GM23338 (cell line): ENCODE data around the gene ZXDC. TPM values are rescaled to one million over a fixed set of nuclear protein-coding genes. Genes with fewer than 3 reads are reported as not detected.

Source experiments
- ATAC-seq: fragments of 200-7000 bp; cut with Tn5 transposase; 3 replicates; pipeline ENCODE4 v1.9.1; 2020
- DNase-seq: peaks from one replicate; pipeline ENCODE4 v3.0.0-alpha.2; 2015; ENCODE audit warnings: low spot score
- H2AFZ ChIP-seq: fragments of 200-600 bp; sonication (generic); 2 replicates; pipeline ENCODE4 v1.8.0; 2016; ENCODE audit warnings: antibody characterized with exemption, mild to moderate bottlenecking, moderate library complexity
- H3F3A ChIP-seq: fragments of 200-600 bp; sonication (generic); replicated peaks from 2 replicates; pipeline ENCODE4 v1.8.0; 2017; ENCODE audit warnings: antibody characterized with exemption, mixed run types, low read depth
- H3K27ac ChIP-seq: fragments of 200-600 bp; sonication (generic); 2 replicates; pipeline ENCODE4 v1.6.1; 2016; ENCODE audit warnings: low read depth
- H3K27me3 ChIP-seq: fragments of 200-600 bp; sonication (generic); 2 replicates; pipeline ENCODE4 v1.8.0; 2016; ENCODE audit warnings: mild to moderate bottlenecking, mixed run types, moderate library complexity; ENCODE audit not compliant: insufficient read depth
- H3K36me3 ChIP-seq: fragments of 200-600 bp; sonication (generic); 2 replicates; pipeline ENCODE4 v1.8.0; 2016; ENCODE audit warnings: mild to moderate bottlenecking; ENCODE audit not compliant: insufficient read depth
- H3K4me1 ChIP-seq: fragments of 200-600 bp; sonication (generic); 2 replicates; pipeline ENCODE4 v1.8.0; 2016; ENCODE audit warnings: mild to moderate bottlenecking, moderate library complexity; ENCODE audit not compliant: insufficient read depth
- H3K4me2 ChIP-seq: fragments of 200-600 bp; sonication (generic); 2 replicates; pipeline ENCODE4 v1.7.1; 2017; ENCODE audit warnings: mixed run types
- H3K4me3 ChIP-seq: fragments of 200-600 bp; sonication (generic); 2 replicates; pipeline ENCODE4 v1.6.1; 2016; ENCODE audit warnings: mixed run types
- H3K79me2 ChIP-seq: fragments of 200-600 bp; sonication (generic); replicated peaks from 2 replicates; pipeline ENCODE4 v1.8.0; 2017; ENCODE audit warnings: mild to moderate bottlenecking; ENCODE audit not compliant: insufficient read depth
- H3K9me2 ChIP-seq: fragments of 200-600 bp; sonication (generic); 2 replicates; pipeline ENCODE4 v1.8.0; 2017; ENCODE audit not compliant: insufficient read depth
- H4K20me1 ChIP-seq: fragments of 200-600 bp; sonication (generic); replicated peaks from 2 replicates; pipeline ENCODE4 v1.8.0; 2017; ENCODE audit warnings: mild to moderate bottlenecking; ENCODE audit not compliant: insufficient read depth
- H3K27ac Mint-ChIP-seq: 2 replicates; pipeline ENCODE4 v1.8.0; 2020; ENCODE audit warnings: inconsistent platforms, mild to moderate bottlenecking, moderate library complexity, mixed read lengths
- H3K27me3 Mint-ChIP-seq: 3 replicates; pipeline ENCODE4 v1.8.0; 2022; ENCODE audit warnings: low read depth, mild to moderate bottlenecking, moderate library complexity, mixed read lengths, inconsistent platforms; ENCODE audit not compliant: insufficient read depth, poor library complexity
- H3K36me3 Mint-ChIP-seq: 3 replicates; pipeline ENCODE4 v1.8.0; 2021; ENCODE audit warnings: low read depth, mild to moderate bottlenecking, inconsistent platforms, moderate library complexity, mixed read lengths
- H3K4me1 Mint-ChIP-seq: 3 replicates; pipeline ENCODE4 v1.8.0; 2020; ENCODE audit warnings: mild to moderate bottlenecking, inconsistent platforms, mixed read lengths
- H3K4me3 Mint-ChIP-seq: 3 replicates; pipeline ENCODE4 v1.8.0; 2021; ENCODE audit warnings: moderate library complexity, mild to moderate bottlenecking, inconsistent platforms, mixed read lengths
- H3K9me3 Mint-ChIP-seq: 3 replicates; pipeline ENCODE4 v1.8.0; 2020; ENCODE audit warnings: moderate library complexity, mild to moderate bottlenecking, inconsistent platforms, mixed read lengths
- CREB1 ChIP-seq: fragments of 250-450 bp; sonication (Bioruptor Pico); IDR thresholded peaks from 2 replicates; pipeline ENCODE4 v1.5.0; 2020; ENCODE audit warnings: low read depth, mild to moderate bottlenecking, moderate library complexity
- EZH2 ChIP-seq: fragments of 200-600 bp; sonication (generic); IDR thresholded peaks from one replicate; pipeline ENCODE4 v1.8.0; 2017; ENCODE audit warnings: antibody characterized with exemption, mild to moderate bottlenecking, low read depth; ENCODE audit not compliant: unreplicated experiment
- ZNF114 ChIP-seq: fragments of 250-450 bp; sonication (Bioruptor Pico); IDR thresholded peaks from 2 replicates; pipeline ENCODE4 v1.5.0; 2020; ENCODE audit warnings: mild to moderate bottlenecking, moderate library complexity
- polyA plus RNA-seq: library from polyadenylated mRNA; unstranded; fragments of >200 nt; fragmentation: Nextera tagmentation; extraction: Ambion mirVana; gene quantifications from 2 replicates; pipeline ENCODE4 v1.2.1, GENCODE V29; 2016
- total RNA-seq: library from RNA; depleted of rRNA; stranded (reverse); fragments of >200 nt; shearing (Covaris generic); gene quantifications from 2 replicates; pipeline ENCODE4 v1.2.3, GENCODE V29; 2014
- TF ChIP-seq, protein P1 (sequence below): fragments of 250-450 bp; sonication (Bioruptor Pico); IDR thresholded peaks from 2 replicates; pipeline ENCODE4 v1.5.0; 2020; ENCODE audit warnings: mild to moderate bottlenecking, moderate library complexity

ZXDC gene
- total and polyA plus RNA-seq, 2 experiments from 2014 or later, result 5.7 to 45.1 TPM

GRCh38 chr3:126423191-126424038 lies 52.3 kb downstream of the ZXDC start:
- no peaks in the 10 kb centered on the region for H3K36me3 ChIP-seq
- Mint-ChIP-seq H3K9me3 (peaks cover 20% of the 10 kb centered on the region; the same call in 2 of the 3 replicates), H3K4me3 (no peak overlapping the region), H3K27me3 (peaks cover 8% of the 10 kb centered on the region), H3K27ac (no peak overlapping the region), H3K4me1 (peaks cover 11% of the 10 kb centered on the region), H3K36me3 (peaks cover 7% of the 10 kb centered on the region; the same call in 2 of the 3 replicates)
- H3F3A ChIP-seq, result no peaks in the 10 kb centered on the region
- H3K4me2 ChIP-seq, result no peak overlapping the region
- H3K79me2 ChIP-seq, result no peaks in the 10 kb centered on the region
- no peak overlapping the region for H3K27ac ChIP-seq
- ATAC-seq (no peak), DNase-seq (no peak)
- H4K20me1 ChIP-seq, result no peaks in the 10 kb centered on the region
- no peak overlapping the region for H3K4me3 ChIP-seq
- H3K9me2 ChIP-seq, result 0 out of 2 replicates have a peak, but pooled peaks cover 4% of the 10 kb centered on the region
- TF ChIP-seq, protein P1, sequence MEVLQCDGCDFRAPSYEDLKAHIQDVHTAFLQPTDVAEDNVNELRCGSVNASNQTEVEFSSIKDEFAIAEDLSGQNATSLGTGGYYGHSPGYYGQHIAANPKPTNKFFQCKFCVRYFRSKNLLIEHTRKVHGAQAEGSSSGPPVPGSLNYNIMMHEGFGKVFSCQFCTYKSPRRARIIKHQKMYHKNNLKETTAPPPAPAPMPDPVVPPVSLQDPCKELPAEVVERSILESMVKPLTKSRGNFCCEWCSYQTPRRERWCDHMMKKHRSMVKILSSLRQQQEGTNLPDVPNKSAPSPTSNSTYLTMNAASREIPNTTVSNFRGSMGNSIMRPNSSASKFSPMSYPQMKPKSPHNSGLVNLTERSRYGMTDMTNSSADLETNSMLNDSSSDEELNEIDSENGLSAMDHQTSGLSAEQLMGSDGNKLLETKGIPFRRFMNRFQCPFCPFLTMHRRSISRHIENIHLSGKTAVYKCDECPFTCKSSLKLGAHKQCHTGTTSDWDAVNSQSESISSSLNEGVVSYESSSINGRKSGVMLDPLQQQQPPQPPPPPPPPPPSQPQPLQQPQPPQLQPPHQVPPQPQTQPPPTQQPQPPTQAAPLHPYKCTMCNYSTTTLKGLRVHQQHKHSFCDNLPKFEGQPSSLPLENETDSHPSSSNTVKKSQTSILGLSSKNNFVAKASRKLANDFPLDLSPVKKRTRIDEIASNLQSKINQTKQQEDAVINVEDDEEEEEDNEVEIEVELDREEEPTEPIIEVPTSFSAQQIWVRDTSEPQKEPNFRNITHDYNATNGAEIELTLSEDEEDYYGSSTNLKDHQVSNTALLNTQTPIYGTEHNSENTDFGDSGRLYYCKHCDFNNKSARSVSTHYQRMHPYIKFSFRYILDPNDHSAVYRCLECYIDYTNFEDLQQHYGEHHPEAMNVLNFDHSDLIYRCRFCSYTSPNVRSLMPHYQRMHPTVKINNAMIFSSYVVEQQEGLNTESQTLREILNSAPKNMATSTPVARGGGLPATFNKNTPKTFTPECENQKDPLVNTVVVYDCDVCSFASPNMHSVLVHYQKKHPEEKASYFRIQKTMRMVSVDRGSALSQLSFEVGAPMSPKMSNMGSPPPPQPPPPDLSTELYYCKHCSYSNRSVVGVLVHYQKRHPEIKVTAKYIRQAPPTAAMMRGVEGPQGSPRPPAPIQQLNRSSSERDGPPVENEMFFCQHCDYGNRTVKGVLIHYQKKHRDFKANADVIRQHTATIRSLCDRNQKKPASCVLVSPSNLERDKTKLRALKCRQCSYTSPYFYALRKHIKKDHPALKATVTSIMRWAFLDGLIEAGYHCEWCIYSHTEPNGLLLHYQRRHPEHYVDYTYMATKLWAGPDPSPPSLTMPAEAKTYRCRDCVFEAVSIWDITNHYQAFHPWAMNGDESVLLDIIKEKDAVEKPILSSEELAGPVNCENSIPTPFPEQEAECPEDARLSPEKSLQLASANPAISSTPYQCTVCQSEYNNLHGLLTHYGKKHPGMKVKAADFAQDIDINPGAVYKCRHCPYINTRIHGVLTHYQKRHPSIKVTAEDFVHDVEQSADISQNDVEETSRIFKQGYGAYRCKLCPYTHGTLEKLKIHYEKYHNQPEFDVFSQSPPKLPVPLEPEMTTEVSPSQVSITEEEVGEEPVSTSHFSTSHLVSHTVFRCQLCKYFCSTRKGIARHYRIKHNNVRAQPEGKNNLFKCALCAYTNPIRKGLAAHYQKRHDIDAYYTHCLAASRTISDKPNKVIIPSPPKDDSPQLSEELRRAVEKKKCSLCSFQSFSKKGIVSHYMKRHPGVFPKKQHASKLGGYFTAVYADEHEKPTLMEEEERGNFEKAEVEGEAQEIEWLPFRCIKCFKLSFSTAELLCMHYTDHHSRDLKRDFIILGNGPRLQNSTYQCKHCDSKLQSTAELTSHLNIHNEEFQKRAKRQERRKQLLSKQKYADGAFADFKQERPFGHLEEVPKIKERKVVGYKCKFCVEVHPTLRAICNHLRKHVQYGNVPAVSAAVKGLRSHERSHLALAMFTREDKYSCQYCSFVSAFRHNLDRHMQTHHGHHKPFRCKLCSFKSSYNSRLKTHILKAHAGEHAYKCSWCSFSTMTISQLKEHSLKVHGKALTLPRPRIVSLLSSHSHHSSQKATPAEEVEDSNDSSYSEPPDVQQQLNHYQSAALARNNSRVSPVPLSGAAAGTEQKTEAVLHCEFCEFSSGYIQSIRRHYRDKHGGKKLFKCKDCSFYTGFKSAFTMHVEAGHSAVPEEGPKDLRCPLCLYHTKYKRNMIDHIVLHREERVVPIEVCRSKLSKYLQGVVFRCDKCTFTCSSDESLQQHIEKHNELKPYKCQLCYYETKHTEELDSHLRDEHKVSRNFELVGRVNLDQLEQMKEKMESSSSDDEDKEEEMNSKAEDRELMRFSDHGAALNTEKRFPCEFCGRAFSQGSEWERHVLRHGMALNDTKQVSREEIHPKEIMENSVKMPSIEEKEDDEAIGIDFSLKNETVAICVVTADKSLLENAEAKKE (CRISPR knock-in tag), result no peak
- no peaks in the 10 kb centered on the region for H3K27me3 ChIP-seq
- no peak overlapping the region for H2AFZ ChIP-seq
- H3K4me1 ChIP-seq, result no peaks in the 10 kb centered on the region; the same call in 1 of the 2 replicates

DNA sequence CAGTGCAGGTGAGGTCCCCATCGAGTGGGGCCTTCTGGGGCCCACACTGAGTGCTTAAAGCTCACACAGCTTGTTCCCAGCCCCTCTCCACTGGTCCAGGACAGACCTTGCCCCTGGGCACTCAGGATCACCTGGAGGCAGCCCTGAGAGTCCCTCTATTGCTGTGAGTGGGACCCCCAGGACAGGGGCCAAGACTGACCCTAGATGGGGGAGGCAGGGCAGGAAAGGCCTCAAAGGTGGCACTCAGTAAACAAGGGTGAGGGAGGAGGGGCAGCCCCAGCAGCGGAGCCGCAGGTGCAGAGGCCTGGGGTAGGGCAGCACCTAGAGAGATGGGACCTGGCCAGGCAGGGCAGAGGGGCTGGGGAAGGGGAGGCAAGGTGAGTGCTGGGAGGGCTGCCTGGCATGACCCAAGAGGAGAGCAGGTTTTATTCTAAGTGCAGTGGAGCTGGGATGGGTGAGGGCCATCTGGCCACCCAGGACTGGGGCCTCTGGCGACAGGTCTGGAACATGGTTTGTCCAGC lies 53.1 kb downstream of the ZXDC start:
- Mint-ChIP-seq H3K27me3 (peaks cover 8% of the 10 kb centered on the region), H3K27ac (no peak overlapping the region), H3K36me3 (peaks cover 7% of the 10 kb centered on the region; the same call in 2 of the 3 replicates), H3K9me3 (peaks cover 18% of the 10 kb centered on the region; the same call in 2 of the 3 replicates), H3K4me3 (no peak overlapping the region), H3K4me1 (peaks cover 11% of the 10 kb centered on the region)
- no peak overlapping the region for H3K4me3 ChIP-seq
- no peaks in the 10 kb centered on the region; the same call in 1 of the 2 replicates for H3K4me1 ChIP-seq
- no peak overlapping the region for H2AFZ ChIP-seq
- H3F3A ChIP-seq, result no peaks in the 10 kb centered on the region
- H3K27me3 ChIP-seq, result no peaks in the 10 kb centered on the region
- H3K9me2 ChIP-seq, result no peaks in the 10 kb centered on the region
- H3K27ac ChIP-seq, result no peak overlapping the region
- H3K36me3 ChIP-seq, result no peaks in the 10 kb centered on the region
- no peak for ATAC-seq
- no peak overlapping the region for H3K4me2 ChIP-seq
- DNase-seq, result no peak
- TF ChIP-seq ZNF114 (CRISPR knock-in tag) (no peak), CREB1 (CRISPR knock-in tag) (no peak), EZH2 (no peak)
- H4K20me1 ChIP-seq, result no peaks in the 10 kb centered on the region
- H3K79me2 ChIP-seq, result no peaks in the 10 kb centered on the region
